Measurements from ENCODE around the gene PQBP1.

DNA sequence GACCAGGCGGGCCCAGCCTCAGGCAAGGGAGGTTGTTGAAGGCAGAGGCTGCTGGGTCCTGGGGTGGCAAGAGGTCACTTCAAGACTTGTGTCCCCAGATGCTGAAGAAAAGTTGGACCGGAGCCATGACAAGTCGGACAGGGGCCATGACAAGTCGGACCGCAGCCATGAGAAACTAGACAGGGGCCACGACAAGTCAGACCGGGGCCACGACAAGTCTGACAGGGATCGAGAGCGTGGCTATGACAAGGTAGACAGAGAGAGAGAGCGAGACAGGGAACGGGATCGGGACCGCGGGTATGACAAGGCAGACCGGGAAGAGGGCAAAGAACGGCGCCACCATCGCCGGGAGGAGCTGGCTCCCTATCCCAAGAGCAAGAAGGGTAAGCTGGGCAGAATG, 4.4 kb downstream of the PQBP1 start:
- TF ChIP-seq, protein P1, sequence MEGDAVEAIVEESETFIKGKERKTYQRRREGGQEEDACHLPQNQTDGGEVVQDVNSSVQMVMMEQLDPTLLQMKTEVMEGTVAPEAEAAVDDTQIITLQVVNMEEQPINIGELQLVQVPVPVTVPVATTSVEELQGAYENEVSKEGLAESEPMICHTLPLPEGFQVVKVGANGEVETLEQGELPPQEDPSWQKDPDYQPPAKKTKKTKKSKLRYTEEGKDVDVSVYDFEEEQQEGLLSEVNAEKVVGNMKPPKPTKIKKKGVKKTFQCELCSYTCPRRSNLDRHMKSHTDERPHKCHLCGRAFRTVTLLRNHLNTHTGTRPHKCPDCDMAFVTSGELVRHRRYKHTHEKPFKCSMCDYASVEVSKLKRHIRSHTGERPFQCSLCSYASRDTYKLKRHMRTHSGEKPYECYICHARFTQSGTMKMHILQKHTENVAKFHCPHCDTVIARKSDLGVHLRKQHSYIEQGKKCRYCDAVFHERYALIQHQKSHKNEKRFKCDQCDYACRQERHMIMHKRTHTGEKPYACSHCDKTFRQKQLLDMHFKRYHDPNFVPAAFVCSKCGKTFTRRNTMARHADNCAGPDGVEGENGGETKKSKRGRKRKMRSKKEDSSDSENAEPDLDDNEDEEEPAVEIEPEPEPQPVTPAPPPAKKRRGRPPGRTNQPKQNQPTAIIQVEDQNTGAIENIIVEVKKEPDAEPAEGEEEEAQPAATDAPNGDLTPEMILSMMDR (IDR thresholded peaks at IDR 0.05; ENCODE audit: low read depth, low read length, missing input control) = no peak
- TF ChIP-seq JUND (IDR thresholded peaks at IDR 0.05) = no peak
- no peak for TF ChIP-seq EGR1 (IDR thresholded peaks at IDR 0.05; ENCODE audit: low read depth in 2 of 2)
- TF ChIP-seq SP1 (IDR thresholded peaks at IDR 0.05) = no peak
- no peak for TF ChIP-seq HNF4A (conservative IDR thresholded peaks at IDR 0.05)

Measured in liver (tissue), 3 donors.